Measurements from ENCODE around the gene CROCC. TPM values are rescaled to one million over a fixed set of nuclear protein-coding genes. Genes with fewer than 3 reads are reported as not detected.

Gene CROCC
- polyA plus RNA-seq, 2 of the 4 experiments (the other 2 are of a cell fraction), result 4.4 to 10.6 TPM

DNA sequence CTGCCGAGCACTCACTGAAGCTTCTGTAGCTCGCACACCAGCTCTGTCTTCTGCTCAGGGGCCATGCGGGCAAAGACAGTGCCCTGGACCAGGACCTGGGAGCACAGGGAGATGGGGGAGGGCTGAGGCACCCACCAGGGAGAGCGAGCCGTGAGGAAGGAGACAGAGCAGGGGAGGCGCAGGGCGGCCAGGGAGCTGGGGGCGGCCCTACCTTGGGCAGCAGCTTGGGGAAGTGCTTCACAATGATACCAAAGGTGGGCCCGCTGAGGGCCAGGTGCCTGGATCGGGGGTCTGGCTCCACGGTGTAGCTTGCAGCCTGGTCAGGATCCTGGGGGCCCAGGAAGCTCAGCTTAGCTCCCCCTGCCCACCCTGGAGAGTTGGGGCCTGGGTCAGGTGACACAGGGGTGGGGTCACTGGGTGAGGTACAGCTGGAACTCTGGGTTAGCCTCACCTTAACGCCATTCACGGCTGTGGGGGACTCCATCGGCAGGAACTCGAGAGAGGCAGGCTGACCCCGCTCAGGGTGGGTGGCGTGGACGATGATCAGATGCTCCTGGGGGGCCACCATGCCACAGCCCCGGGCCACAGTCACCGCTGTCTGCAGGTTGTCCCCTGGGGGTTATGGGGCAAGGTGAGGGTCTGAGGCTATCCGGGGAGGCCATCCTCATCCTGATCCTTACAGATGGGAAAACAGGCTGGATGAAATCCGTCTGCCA lies 68.1 kb downstream of the CROCC start (continued):
- TF ChIP-seq POLR2AphosphoS2 (conservative IDR thresholded peaks at IDR 0.05; ENCODE audit: low read length) (no peak), CEBPB (IDR thresholded peaks at IDR 0.05) (no peak)

DNA sequence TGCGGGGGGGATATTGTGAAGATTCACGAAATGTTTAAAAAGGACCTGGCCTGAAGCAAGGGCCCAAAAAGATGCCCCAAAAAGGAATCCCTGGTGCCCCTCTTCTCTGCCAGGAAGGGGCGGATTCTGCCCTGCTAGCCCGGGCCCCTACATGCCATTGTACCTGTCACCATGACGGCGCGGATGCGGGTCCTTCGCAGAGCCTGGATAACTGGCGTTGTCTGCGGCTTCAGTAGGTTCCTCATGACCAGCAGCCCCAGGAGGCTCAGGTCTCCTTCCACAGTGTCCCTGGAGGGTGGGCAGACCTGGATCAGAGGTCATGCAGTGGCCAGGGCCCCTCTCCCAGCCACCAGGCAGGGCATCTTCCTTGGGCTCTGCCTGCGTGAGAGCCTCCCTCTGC lies 69.8 kb downstream of the CROCC start:
- ChIA-PET CTCF (no interaction called here), POLR2A (interaction anchor here (0.6 kb wide), 1 partner anchor 280 kb away, joined by 5 read pairs; no protein-coding TSS in a partner anchor)
- H3K9me3 ChIP-seq, result no peaks in the 10 kb centered on the region
- ATAC-seq (no peak), DNase-seq (ENCODE audit: low read depth in 1 of 2, low spot score in 1 of 2) (no peak), FAIRE-seq (no peak)
- no peak overlapping the region for H3K27ac ChIP-seq
- H3K4me2 ChIP-seq, result no peak overlapping the region
- TF ChIP-seq FOSB (CRISPR knock-in tag; IDR thresholded peaks at IDR 0.05) (no peak), KDM5A (IDR thresholded peaks at IDR 0.05) (no peak), TFCP2L1 (CRISPR knock-in tag; IDR thresholded peaks at IDR 0.05) (no peak), JUN (IDR thresholded peaks at IDR 0.05) (no peak), ZSCAN20 (CRISPR knock-in tag; IDR thresholded peaks at IDR 0.05) (no peak)
- TF ChIP-seq, protein P1, sequence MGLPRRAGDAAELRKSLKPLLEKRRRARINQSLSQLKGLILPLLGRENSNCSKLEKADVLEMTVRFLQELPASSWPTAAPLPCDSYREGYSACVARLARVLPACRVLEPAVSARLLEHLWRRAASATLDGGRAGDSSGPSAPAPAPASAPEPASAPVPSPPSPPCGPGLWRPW (IDR thresholded peaks at IDR 0.05), result no peak
- H3K4me1 ChIP-seq, result no peaks in the 10 kb centered on the region
- H3K4me3 ChIP-seq, result no peak overlapping the region
- WGBS (ENCODE audit: missing lambda C conversion rate), result 93% methylated on average over 11 of the region's 12 CpGs

- ChIA-PET POLR2A (no interaction called here), CTCF (interaction anchor here (1.2 to 1.7 kb wide), 2 partner anchors 18 to 32 kb away, joined by 3 to 5 read pairs; no protein-coding TSS in a partner anchor)
- TF ChIP-seq ZSCAN20 (CRISPR knock-in tag; IDR thresholded peaks at IDR 0.05) (no peak), PBX3 (IDR thresholded peaks at IDR 0.05) (no peak), HOXA7 (CRISPR knock-in tag; IDR thresholded peaks at IDR 0.05) (no peak), RARB (CRISPR knock-in tag; IDR thresholded peaks at IDR 0.05) (no peak), RAD21 (conservative IDR thresholded peaks at IDR 0.05 in 1 of 2, IDR thresholded peaks at IDR 0.05 in 1 of 2) (no peak), SREBF2 (IDR thresholded peaks at IDR 0.05) (no peak), NPAS2 (CRISPR knock-in tag; IDR thresholded peaks at IDR 0.05; ENCODE audit: borderline replicate concordance) (no peak), EP300 (IDR thresholded peaks at IDR 0.05) (no peak), NFE2L2 (conservative IDR thresholded peaks at IDR 0.05; ENCODE audit: low read length) (no peak), TFCP2L1 (CRISPR knock-in tag; IDR thresholded peaks at IDR 0.05) (no peak), CHD2 (IDR thresholded peaks at IDR 0.05; ENCODE audit: low read length, partially characterized antibody) (no peak), FOSB (CRISPR knock-in tag; IDR thresholded peaks at IDR 0.05) (no peak), ZFP36 (IDR thresholded peaks at IDR 0.05; ENCODE audit: borderline replicate concordance, partially characterized antibody) (no peak), ELK1 (IDR thresholded peaks at IDR 0.05; ENCODE audit: low read depth, low read length) (no peak), KDM1A (IDR thresholded peaks at IDR 0.05; ENCODE audit: low read depth) (no peak), CEBPB (IDR thresholded peaks at IDR 0.05) (no peak), HOXB5 (CRISPR knock-in tag; IDR thresholded peaks at IDR 0.05) (no peak)
- TF ChIP-seq, protein P2, sequence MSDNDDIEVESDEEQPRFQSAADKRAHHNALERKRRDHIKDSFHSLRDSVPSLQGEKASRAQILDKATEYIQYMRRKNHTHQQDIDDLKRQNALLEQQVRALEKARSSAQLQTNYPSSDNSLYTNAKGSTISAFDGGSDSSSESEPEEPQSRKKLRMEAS (IDR thresholded peaks at IDR 0.05), result no peak
- TF ChIP-seq, protein P3, sequence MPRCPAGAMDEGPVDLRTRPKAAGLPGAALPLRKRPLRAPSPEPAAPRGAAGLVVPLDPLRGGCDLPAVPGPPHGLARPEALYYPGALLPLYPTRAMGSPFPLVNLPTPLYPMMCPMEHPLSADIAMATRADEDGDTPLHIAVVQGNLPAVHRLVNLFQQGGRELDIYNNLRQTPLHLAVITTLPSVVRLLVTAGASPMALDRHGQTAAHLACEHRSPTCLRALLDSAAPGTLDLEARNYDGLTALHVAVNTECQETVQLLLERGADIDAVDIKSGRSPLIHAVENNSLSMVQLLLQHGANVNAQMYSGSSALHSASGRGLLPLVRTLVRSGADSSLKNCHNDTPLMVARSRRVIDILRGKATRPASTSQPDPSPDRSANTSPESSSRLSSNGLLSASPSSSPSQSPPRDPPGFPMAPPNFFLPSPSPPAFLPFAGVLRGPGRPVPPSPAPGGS (IDR thresholded peaks at IDR 0.05), result no peak
- no peak overlapping the region for H3K4me3 ChIP-seq
- H3K27ac ChIP-seq, result no peak overlapping the region
- H3K9me3 ChIP-seq, result no peaks in the 10 kb centered on the region
- FAIRE-seq (no peak), DNase-seq (ENCODE audit: low read depth in 1 of 2, low spot score in 1 of 2) (no peak), ATAC-seq (no peak)
- WGBS (ENCODE audit: missing lambda C conversion rate), result no CpG with 5 or more reads among the region's 12 CpGs
- no peaks in the 10 kb centered on the region for H3K4me1 ChIP-seq
- no peak overlapping the region for H3K4me2 ChIP-seq
These were observed 70.4 kb downstream of the CROCC start for GRCh38 chr1:16992102-16992501.
